IMR-90 (cell line): ENCODE results near the gene GMFB. TPM values are rescaled to one million over a fixed set of nuclear protein-coding genes. Genes with fewer than 3 reads are reported as not detected.

ENCODE experiments used
- ATAC-seq: fragments of 200-7000 bp; cut with Tn5 transposase; 2 replicates; pipeline ENCODE4 v1.9.1; 2020; ENCODE audit warnings: low read depth, mild to moderate bottlenecking, moderate library complexity
- BruUV-seq: library from RNA; stranded (reverse); fragments of 400-500 nt; replicated peaks from 2 replicates; lab custom pipeline; 2021; lab: Mats Ljungman, UMichigan
- CTCF ChIA-PET: fragments of 300-600 bp; formaldehyde crosslinking; extraction: SDS; loops from one replicate; lab custom pipeline; 2021; ENCODE audit warnings: antibody characterized with exemption; lab: Yijun Ruan, JAX
- POLR2A ChIA-PET: fragments of 300-600 bp; sonication (Branson Sonifier 250); formaldehyde crosslinking; loops from one replicate; lab custom pipeline; 2022; ENCODE audit warnings: antibody characterized with exemption; ENCODE audit not compliant: unreplicated experiment; lab: Charles Lee
- DNase-seq: peaks from one replicate; pipeline ENCODE4 v3.0.0; 2013
- H2AFZ ChIP-seq: replicated peaks from 2 replicates; pipeline ENCODE3; 2013; ENCODE audit warnings: low read length, mild to moderate bottlenecking; ENCODE audit not compliant: poor library complexity
- H2AK5ac ChIP-seq: 2 replicates; pipeline ENCODE4 v1.6.1; 2013; ENCODE audit warnings: low read depth, low read length, inconsistent platforms
- H2AK9ac ChIP-seq: replicated peaks from 2 replicates; pipeline ENCODE3; 2013; ENCODE audit warnings: mild to moderate bottlenecking, low read depth, low read length, moderate library complexity; ENCODE audit not compliant: poor library complexity
- H2BK120ac ChIP-seq: 2 replicates; pipeline ENCODE4 v1.6.1; 2013; ENCODE audit warnings: low read depth, low read length, inconsistent platforms
- H2BK15ac ChIP-seq: 3 replicates; pipeline ENCODE4 v1.6.1; 2013; ENCODE audit warnings: low read depth, low read length, inconsistent platforms
- H2BK20ac ChIP-seq: 2 replicates; pipeline ENCODE4 v1.6.1; 2013; ENCODE audit warnings: low read depth, mild to moderate bottlenecking, inconsistent platforms, low read length, moderate library complexity
- H2BK5ac ChIP-seq: 2 replicates; pipeline ENCODE4 v1.6.1; 2013; ENCODE audit warnings: mild to moderate bottlenecking, low read depth, low read length, inconsistent platforms; ENCODE audit not compliant: poor library complexity, severe bottlenecking
- H3K14ac ChIP-seq: replicated peaks from 2 replicates; pipeline ENCODE4 v1.6.1; 2013; ENCODE audit warnings: low read depth, low read length, inconsistent platforms
- H3K18ac ChIP-seq: 2 replicates; pipeline ENCODE4 v1.6.1; 2013; ENCODE audit warnings: low read depth, low read length, control low read depth
- H3K23ac ChIP-seq: 2 replicates; pipeline ENCODE4 v1.6.1; 2013; ENCODE audit warnings: low read depth, low read length, inconsistent platforms
- H3K27ac ChIP-seq: 2 replicates; pipeline ENCODE4 v1.5.1; 2013; ENCODE audit warnings: mild to moderate bottlenecking, control low read depth, low read length; ENCODE audit not compliant: insufficient read depth
- H3K27me3 ChIP-seq: 2 replicates; pipeline ENCODE4 v1.6.1; 2013; ENCODE audit warnings: low read length; ENCODE audit not compliant: control insufficient read depth, insufficient read depth
- H3K36me3 ChIP-seq: 2 replicates; pipeline ENCODE4 v1.6.1; 2013; ENCODE audit warnings: low read length, mixed read lengths; ENCODE audit not compliant: control insufficient read depth, insufficient read depth
- H3K4ac ChIP-seq: 2 replicates; pipeline ENCODE4 v1.6.1; 2013; ENCODE audit warnings: low read depth, low read length, inconsistent platforms
- H3K4me1 ChIP-seq: 2 replicates; pipeline ENCODE4 v1.6.1; 2013; ENCODE audit warnings: low read length, mixed read lengths; ENCODE audit not compliant: control insufficient read depth, insufficient read depth
- H3K4me2 ChIP-seq: 2 replicates; pipeline ENCODE4 v1.6.1; 2013; ENCODE audit warnings: low read depth, mild to moderate bottlenecking, control low read depth, low read length, moderate library complexity
- H3K4me3 ChIP-seq: 2 replicates; pipeline ENCODE4 v1.5.1; 2013; ENCODE audit warnings: low read depth, mild to moderate bottlenecking, control low read depth, low read length, moderate library complexity; ENCODE audit not compliant: insufficient read depth
- H3K56ac ChIP-seq: 2 replicates; pipeline ENCODE4 v1.6.1; 2013; ENCODE audit warnings: low read length, inconsistent platforms; ENCODE audit not compliant: insufficient read depth; ENCODE audit errors: extremely low read depth
- H3K79me1 ChIP-seq, 2 experiments: 2 replicates each; pipeline ENCODE4 v1.6.1; 2013; ENCODE audit warnings: low read length in 2 of 2, inconsistent platforms in 1 of 2, low read depth in 1 of 2
- H3K9ac ChIP-seq: 2 replicates; pipeline ENCODE4 v1.6.1; 2013; ENCODE audit warnings: low read depth, low read length, control low read depth
- H3K9me1 ChIP-seq: 2 replicates; pipeline ENCODE4 v1.6.1; 2013; ENCODE audit warnings: low read length, inconsistent platforms; ENCODE audit not compliant: insufficient read depth
- H3K9me3 ChIP-seq: 2 replicates; pipeline ENCODE4 v1.6.1; 2013; ENCODE audit warnings: low read length; ENCODE audit not compliant: control insufficient read depth, insufficient read depth
- H4K20me1 ChIP-seq: 2 replicates; pipeline ENCODE4 v1.6.1; 2013; ENCODE audit warnings: low read length, inconsistent platforms; ENCODE audit not compliant: insufficient read depth
- H4K5ac ChIP-seq: 2 replicates; pipeline ENCODE4 v1.6.1; 2013; ENCODE audit warnings: mild to moderate bottlenecking, low read depth, low read length, control low read depth
- H4K8ac ChIP-seq, 2 experiments: 2 replicates each; pipeline ENCODE4 v1.6.1; 2013; ENCODE audit warnings: low read depth in 2 of 2, low read length in 2 of 2, control low read depth in 1 of 2, inconsistent platforms in 1 of 2
- H4K91ac ChIP-seq: 2 replicates; pipeline ENCODE4 v1.6.1; 2013; ENCODE audit warnings: low read depth, low read length, inconsistent platforms; ENCODE audit not compliant: insufficient read depth
- BHLHE40 ChIP-seq: fragments of 150-350 bp; IDR thresholded peaks from 2 replicates; pipeline ENCODE4 v1.6.1; 2016; ENCODE audit warnings: mild to moderate bottlenecking, low read depth, low read length
- CEBPB ChIP-seq: IDR thresholded peaks from 2 replicates; pipeline ENCODE4 v1.6.1; 2012; ENCODE audit warnings: low read depth, low read length, improper control_type of control experiment
- CHD1 ChIP-seq: IDR thresholded peaks from 2 replicates; pipeline ENCODE4 v1.6.1; 2012; ENCODE audit warnings: low read depth, low read length, improper control_type of control experiment
- FOS ChIP-seq: fragments of 150-350 bp; IDR thresholded peaks from 2 replicates; pipeline ENCODE4 v1.6.1; 2016; ENCODE audit warnings: low read depth, low read length
- MAFK ChIP-seq: IDR thresholded peaks from 2 replicates; pipeline ENCODE4 v1.6.1; 2012; ENCODE audit warnings: low read depth, low read length, improper control_type of control experiment
- MAZ ChIP-seq: IDR thresholded peaks from 2 replicates; pipeline ENCODE4 v1.6.1; 2012; ENCODE audit warnings: low read depth, mild to moderate bottlenecking, low read length, improper control_type of control experiment, moderate library complexity, borderline replicate concordance
- MXI1 ChIP-seq: IDR thresholded peaks from 2 replicates; pipeline ENCODE4 v1.6.1; 2012; ENCODE audit warnings: low read depth, mild to moderate bottlenecking, low read length, moderate library complexity, borderline replicate concordance
- NFE2L2 ChIP-seq: fragments of 150-350 bp; IDR thresholded peaks from 2 replicates; pipeline ENCODE4 v1.6.1; 2016; ENCODE audit warnings: low read depth, mild to moderate bottlenecking, low read length
- POLR2A ChIP-seq: IDR thresholded peaks from 2 replicates; pipeline ENCODE4 v1.6.1; 2012; ENCODE audit warnings: mild to moderate bottlenecking, low read depth, low read length
- RAD21 ChIP-seq: IDR thresholded peaks from 2 replicates; pipeline ENCODE4 v1.6.1; 2012; ENCODE audit warnings: low read length, improper control_type of control experiment
- RCOR1 ChIP-seq: IDR thresholded peaks from 2 replicates; pipeline ENCODE4 v1.6.1; 2012; ENCODE audit warnings: mild to moderate bottlenecking, low read length, improper control_type of control experiment; ENCODE audit not compliant: insufficient replicate concordance
- RFX5 ChIP-seq: IDR thresholded peaks from 2 replicates; pipeline ENCODE4 v1.8.0; 2012; ENCODE audit warnings: low read depth, mild to moderate bottlenecking, low read length, moderate library complexity
- SMC3 ChIP-seq: fragments of 150-350 bp; IDR thresholded peaks from 2 replicates; pipeline ENCODE4 v1.6.1; 2016; ENCODE audit warnings: low read depth, mild to moderate bottlenecking, antibody characterized with exemption, low read length, moderate library complexity
- WGBS, 2 experiments: methylation state at CpG; one replicate each; pipeline versions ENCODE4 v1.1.5 to v1.1.7; 2013; ENCODE audit warnings: missing lambda C conversion rate in 2 of 2; ENCODE audit not compliant: insufficient read length in 1 of 2; ENCODE audit errors: extremely low coverage in 2 of 2; 5-methylcytosine and 5-hydroxymethylcytosine counted together
- dilution Hi-C: fragments of 300-500 bp; cut with HindIII; formaldehyde crosslinking; loops from one replicate; pipeline ENCODE4 v1.14.3; 2018; ENCODE audit warnings: low sequenced_read_pairs; ENCODE audit not compliant: unreplicated experiment
- in situ Hi-C: fragments of 300-500 bp; cut with MboI; formaldehyde crosslinking; loops from 3 replicates; pipeline ENCODE4 v1.14.3; 2019; ENCODE audit warnings: low sequenced_read_pairs, inconsistent platforms, mixed read lengths
- intact Hi-C: fragments of 100-400 bp; cut with micrococcal nuclease; formaldehyde crosslinking; loops from 2 replicates; pipeline ENCODE4 v1.10.0; 2022
- polyA plus RNA-seq, 3 experiments: library from polyadenylated mRNA; depleted of rRNA; stranded (reverse); fragments of >200 nt; gene quantifications; 2 replicates each; pipeline ENCODE4 v1.2.3, GENCODE V29; 2012; ENCODE audit warnings: low replicate concordance in 1 of 3
- total RNA-seq: library from RNA; depleted of rRNA; stranded (reverse); fragments of >200 nt; gene quantifications from 2 replicates; pipeline ENCODE4 v1.2.3, GENCODE V29; 2012
- TF ChIP-seq, protein P1 (sequence below): fragments of 150-350 bp; IDR thresholded peaks from 2 replicates; pipeline ENCODE4 v1.6.1; 2016; ENCODE audit warnings: low read depth, mild to moderate bottlenecking, low read length, moderate library complexity, borderline replicate concordance
- TF ChIP-seq, protein P2 (sequence below): fragments of 150-350 bp; IDR thresholded peaks from 2 replicates; pipeline ENCODE4 v1.6.1; 2017; ENCODE audit warnings: mild to moderate bottlenecking, antibody characterized with exemption, low read length, low read depth
- TF ChIP-seq, protein P3 (sequence below): conservative IDR thresholded peaks from 2 replicates; pipeline ENCODE4 v1.5.1; 2012; ENCODE audit warnings: mild to moderate bottlenecking, low read depth, low read length, improper control_type of control experiment

GMFB gene
- total and polyA plus RNA-seq, 2 of the 4 experiments (the other 2 are of a cell fraction), result 22.4 to 59.1 TPM

DNA sequence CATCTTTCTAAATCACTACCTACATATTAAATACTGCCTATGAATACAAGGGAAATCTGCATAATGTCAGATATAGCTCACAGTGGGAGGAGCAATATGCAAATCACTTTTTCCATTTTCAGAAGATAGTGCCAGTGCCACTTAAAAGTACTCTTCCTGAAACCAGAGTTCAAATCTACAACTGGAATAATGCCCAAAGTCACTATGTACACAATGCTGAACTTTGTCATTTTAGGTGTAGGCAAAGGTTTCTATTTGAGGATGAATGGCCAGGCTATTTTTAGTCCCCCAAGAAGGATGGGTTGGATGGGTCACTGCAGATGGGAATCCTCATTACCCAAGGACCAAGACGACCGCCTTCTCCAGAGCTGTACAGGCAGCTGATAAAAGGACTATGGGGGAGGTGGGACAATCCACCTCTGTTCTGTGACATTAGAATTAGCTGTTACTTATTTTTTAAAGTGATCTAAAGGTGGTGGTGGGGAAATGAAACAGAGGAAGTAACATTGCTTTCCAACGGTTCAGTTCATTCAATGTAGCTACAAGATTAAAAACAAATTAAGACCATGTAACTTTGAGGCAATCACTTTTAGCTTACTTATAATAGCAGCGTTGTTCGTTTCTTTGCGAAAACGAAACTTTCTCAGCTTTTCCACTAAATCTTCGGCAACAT lies 5.6 kb downstream of the GMFB start:
- no CpG with 5 or more reads among the region's 8 CpGs for WGBS, 2 experiments
- H2BK120ac ChIP-seq, result no peak overlapping the region
- no peak overlapping the region for H3K4ac ChIP-seq
- no TSS peak for BruUV-seq
- H4K91ac ChIP-seq, result no peak overlapping the region
- no peak overlapping the region for H4K8ac ChIP-seq
- ChIA-PET CTCF (no interaction called here), POLR2A (interaction anchor here (0.6 kb wide), 1 partner anchor 72 kb away, joined by 15 read pairs; no protein-coding TSS in a partner anchor)
- no peak overlapping the region for H2AK5ac ChIP-seq
- peaks cover 24 to 50% of the 10 kb centered on the region in 2 experiments for H3K79me1 ChIP-seq
- peaks cover 33% of the 10 kb centered on the region; the same call in 1 of the 2 replicates for H4K20me1 ChIP-seq
- no peaks in the 10 kb centered on the region for H3K27me3 ChIP-seq
- no peak for TF ChIP-seq RFX5
- TF ChIP-seq CHD1, result no peak
- TF ChIP-seq, protein P1, sequence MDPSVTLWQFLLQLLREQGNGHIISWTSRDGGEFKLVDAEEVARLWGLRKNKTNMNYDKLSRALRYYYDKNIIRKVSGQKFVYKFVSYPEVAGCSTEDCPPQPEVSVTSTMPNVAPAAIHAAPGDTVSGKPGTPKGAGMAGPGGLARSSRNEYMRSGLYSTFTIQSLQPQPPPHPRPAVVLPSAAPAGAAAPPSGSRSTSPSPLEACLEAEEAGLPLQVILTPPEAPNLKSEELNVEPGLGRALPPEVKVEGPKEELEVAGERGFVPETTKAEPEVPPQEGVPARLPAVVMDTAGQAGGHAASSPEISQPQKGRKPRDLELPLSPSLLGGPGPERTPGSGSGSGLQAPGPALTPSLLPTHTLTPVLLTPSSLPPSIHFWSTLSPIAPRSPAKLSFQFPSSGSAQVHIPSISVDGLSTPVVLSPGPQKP, result no peak
- no peak for TF ChIP-seq RAD21
- TF ChIP-seq, protein P2, sequence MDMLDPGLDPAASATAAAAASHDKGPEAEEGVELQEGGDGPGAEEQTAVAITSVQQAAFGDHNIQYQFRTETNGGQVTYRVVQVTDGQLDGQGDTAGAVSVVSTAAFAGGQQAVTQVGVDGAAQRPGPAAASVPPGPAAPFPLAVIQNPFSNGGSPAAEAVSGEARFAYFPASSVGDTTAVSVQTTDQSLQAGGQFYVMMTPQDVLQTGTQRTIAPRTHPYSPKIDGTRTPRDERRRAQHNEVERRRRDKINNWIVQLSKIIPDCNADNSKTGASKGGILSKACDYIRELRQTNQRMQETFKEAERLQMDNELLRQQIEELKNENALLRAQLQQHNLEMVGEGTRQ, result no peak
- TF ChIP-seq, protein P3, sequence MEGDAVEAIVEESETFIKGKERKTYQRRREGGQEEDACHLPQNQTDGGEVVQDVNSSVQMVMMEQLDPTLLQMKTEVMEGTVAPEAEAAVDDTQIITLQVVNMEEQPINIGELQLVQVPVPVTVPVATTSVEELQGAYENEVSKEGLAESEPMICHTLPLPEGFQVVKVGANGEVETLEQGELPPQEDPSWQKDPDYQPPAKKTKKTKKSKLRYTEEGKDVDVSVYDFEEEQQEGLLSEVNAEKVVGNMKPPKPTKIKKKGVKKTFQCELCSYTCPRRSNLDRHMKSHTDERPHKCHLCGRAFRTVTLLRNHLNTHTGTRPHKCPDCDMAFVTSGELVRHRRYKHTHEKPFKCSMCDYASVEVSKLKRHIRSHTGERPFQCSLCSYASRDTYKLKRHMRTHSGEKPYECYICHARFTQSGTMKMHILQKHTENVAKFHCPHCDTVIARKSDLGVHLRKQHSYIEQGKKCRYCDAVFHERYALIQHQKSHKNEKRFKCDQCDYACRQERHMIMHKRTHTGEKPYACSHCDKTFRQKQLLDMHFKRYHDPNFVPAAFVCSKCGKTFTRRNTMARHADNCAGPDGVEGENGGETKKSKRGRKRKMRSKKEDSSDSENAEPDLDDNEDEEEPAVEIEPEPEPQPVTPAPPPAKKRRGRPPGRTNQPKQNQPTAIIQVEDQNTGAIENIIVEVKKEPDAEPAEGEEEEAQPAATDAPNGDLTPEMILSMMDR, result no peak
- no peak for TF ChIP-seq CEBPB
- TF ChIP-seq MAZ, result no peak
- no peak for TF ChIP-seq BHLHE40
- no peak for TF ChIP-seq MXI1
- no peak for TF ChIP-seq FOS
- no peak for TF ChIP-seq NFE2L2
- TF ChIP-seq SMC3, result no peak
- TF ChIP-seq RCOR1, result no peak
- no peak for TF ChIP-seq POLR2A
- no peak for TF ChIP-seq MAFK
- H2BK15ac ChIP-seq, result no peak overlapping the region
- no peaks in the 10 kb centered on the region for H3K9me3 ChIP-seq
- H3K23ac ChIP-seq, result no peak overlapping the region
- peaks cover 12% of the 10 kb centered on the region for H3K36me3 ChIP-seq
- no peak overlapping the region for H3K4me3 ChIP-seq
- H3K18ac ChIP-seq, result no peak overlapping the region
- dilution Hi-C loops, result no loop called here
- no peak overlapping the region for H2BK20ac ChIP-seq
- H2AK9ac ChIP-seq, result no peak overlapping the region
- peaks cover 3% of the 10 kb centered on the region; the same call in 1 of the 2 replicates for H3K4me1 ChIP-seq
- H4K5ac ChIP-seq, result no peak overlapping the region
- no peak overlapping the region for H3K9ac ChIP-seq
- 0 out of 2 replicates have a peak, but pooled peaks cover 4% of the 10 kb centered on the region for H3K9me1 ChIP-seq
- no peak for ATAC-seq
- DNase-seq, result no peak
- H3K27ac ChIP-seq, result no peak overlapping the region
- no peak overlapping the region for H3K4me2 ChIP-seq
- H3K14ac ChIP-seq, result no peak overlapping the region
- in situ Hi-C loops, result no loop called here
- intact Hi-C loops, result no loop called here
- H3K56ac ChIP-seq, result no peak overlapping the region
- no peak overlapping the region for H2BK5ac ChIP-seq
- no peak overlapping the region for H2AFZ ChIP-seq
